Mammary epithelial cell (primary cell): ENCODE data around the gene KAZN.

Source experiments
- CTCF ChIP-seq, 2 donors: IDR thresholded peaks in 1 of 2; conservative IDR thresholded peaks in 1 of 2; 2 replicates each; pipeline ENCODE4 v1.5.1; 2011 to 2012; ENCODE audit warnings: inconsistent platforms in 2 of 2, low read length in 2 of 2, mild to moderate bottlenecking in 2 of 2, control low read depth in 1 of 2, low read depth in 1 of 2; ENCODE audit not compliant: insufficient read depth in 1 of 2; ENCODE audit errors: extremely low read depth in 1 of 2
- EZH2 ChIP-seq: IDR thresholded peaks from 2 replicates; pipeline ENCODE4 v1.6.1; 2012; ENCODE audit warnings: low read length, inconsistent platforms, borderline replicate concordance

- TF ChIP-seq CTCF (conservative IDR thresholded peaks at IDR 0.05 in 1 of 2, IDR thresholded peaks at IDR 0.05 in 1 of 2; ENCODE audit: extremely low read depth in 1 of 2, insufficient read depth in 1 of 2, low read depth in 1 of 2, low read length in 2 of 2) (no peak), EZH2 (no peak)
These were observed 60.2 kb downstream of the KAZN start for GRCh38 chr1:14658642-14659041.
